Prostate gland (tissue), 2 donors: ENCODE data around the gene CXCR2. TPM values are rescaled to one million over a fixed set of nuclear protein-coding genes. Genes with fewer than 3 reads are reported as not detected.

Experiments used
- DNase-seq: peaks from one replicate; pipeline ENCODE4 v3.0.0-alpha.2; 2019; ENCODE audit warnings: low spot score
- H3K27ac ChIP-seq, 2 donors: fragments of 200-600 bp; sonication (generic); 2 replicates each; pipeline ENCODE4 v1.5.1; 2017 to 2019
- H3K27me3 ChIP-seq: fragments of 200-600 bp; sonication (generic); replicated peaks from 2 replicates; pipeline ENCODE4 v1.5.1; 2019; ENCODE audit not compliant: insufficient read depth
- H3K36me3 ChIP-seq, 2 donors: fragments of 200-600 bp; sonication (generic); 1 replicate in 1 of 2; 2 replicates in 1 of 2; pipeline versions ENCODE4 v1.5.1 to v1.8.1; 2017 to 2019
- H3K4me1 ChIP-seq: fragments of 200-600 bp; sonication (generic); replicated peaks from 2 replicates; pipeline ENCODE4 v1.5.1; 2019
- H3K4me3 ChIP-seq, 2 donors: fragments of 200-600 bp; sonication (generic); 2 replicates each; pipeline ENCODE4 v1.5.1; 2017 to 2019
- H3K9me3 ChIP-seq: fragments of 200-600 bp; sonication (generic); 2 replicates; pipeline ENCODE4 v1.5.1; 2017
- POLR2A ChIP-seq: fragments of 450-650 bp; IDR thresholded peaks from one replicate; pipeline ENCODE4 v1.6.1; 2016; ENCODE audit warnings: antibody characterized with exemption, mild to moderate bottlenecking
- POLR2AphosphoS5 ChIP-seq: sonication (generic); formaldehyde crosslinking; IDR thresholded peaks from one replicate; pipeline ENCODE4 v1.6.1; 2017; ENCODE audit warnings: antibody characterized with exemption
- WGBS: methylation state at CpG from one replicate; pipeline ENCODE4 v1.1.5; 2018; 5-methylcytosine and 5-hydroxymethylcytosine counted together
- intact Hi-C: fragments of 100-400 bp; cut with DNase I; formaldehyde crosslinking; loops from one replicate; pipeline ENCODE4 v1.14.2; 2022
- total RNA-seq, 2 donors: library from RNA; depleted of rRNA; stranded (reverse); fragments of >200 nt; gene quantifications; one replicate each; pipeline ENCODE4 v1.1.0, GENCODE V29; 2016
- TF ChIP-seq, protein P1 (sequence below), 4 experiments: fragments of 200-600 bp in 2 of 4; fragments of 450-650 bp in 2 of 4; sonication (generic) in 2 of 4; IDR thresholded peaks; 1 replicate in 3 of 4; 2 replicates in 1 of 4; pipeline ENCODE4 v1.5.1; 2016 to 2019; ENCODE audit warnings: antibody characterized with exemption in 4 of 4, mild to moderate bottlenecking in 2 of 4, moderate library complexity in 2 of 4

CXCR2 gene
- total RNA-seq, 2 donors from 2014 or later: 3.0 TPM; not detected in 1

DNA sequence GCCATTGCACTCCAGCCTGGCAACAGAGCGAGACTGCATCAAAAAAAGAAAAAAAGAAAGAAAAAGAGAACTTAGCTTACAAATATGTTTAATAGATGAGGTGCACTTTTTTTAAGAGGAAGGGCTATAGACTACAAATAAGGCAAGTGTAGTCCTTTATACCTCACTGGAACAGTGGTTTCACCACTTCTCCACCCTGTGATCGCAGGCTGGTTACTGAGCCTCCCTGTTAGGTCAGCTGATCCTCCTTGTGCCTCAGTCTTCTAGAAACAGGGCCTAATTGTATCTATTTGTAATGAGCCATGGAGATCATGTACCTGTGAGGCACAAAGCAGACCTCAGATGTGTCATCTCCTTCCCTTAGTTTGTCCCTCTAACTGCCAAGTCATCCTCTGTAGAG is 4.5 kb downstream of the CXCR2 start:
- 91% methylated on average over 2 of the region's 2 CpGs for WGBS
- H3K27me3 ChIP-seq: no peaks in the 10 kb centered on the region
- H3K4me3 ChIP-seq: no peak overlapping the region
- H3K9me3 ChIP-seq: no peaks in the 10 kb centered on the region
- intact Hi-C loops: no loop called here
- no peak for DNase-seq
- H3K36me3 ChIP-seq: no peaks in the 10 kb centered on the region
- H3K27ac ChIP-seq: no peak overlapping the region
- TF ChIP-seq, protein P1, sequence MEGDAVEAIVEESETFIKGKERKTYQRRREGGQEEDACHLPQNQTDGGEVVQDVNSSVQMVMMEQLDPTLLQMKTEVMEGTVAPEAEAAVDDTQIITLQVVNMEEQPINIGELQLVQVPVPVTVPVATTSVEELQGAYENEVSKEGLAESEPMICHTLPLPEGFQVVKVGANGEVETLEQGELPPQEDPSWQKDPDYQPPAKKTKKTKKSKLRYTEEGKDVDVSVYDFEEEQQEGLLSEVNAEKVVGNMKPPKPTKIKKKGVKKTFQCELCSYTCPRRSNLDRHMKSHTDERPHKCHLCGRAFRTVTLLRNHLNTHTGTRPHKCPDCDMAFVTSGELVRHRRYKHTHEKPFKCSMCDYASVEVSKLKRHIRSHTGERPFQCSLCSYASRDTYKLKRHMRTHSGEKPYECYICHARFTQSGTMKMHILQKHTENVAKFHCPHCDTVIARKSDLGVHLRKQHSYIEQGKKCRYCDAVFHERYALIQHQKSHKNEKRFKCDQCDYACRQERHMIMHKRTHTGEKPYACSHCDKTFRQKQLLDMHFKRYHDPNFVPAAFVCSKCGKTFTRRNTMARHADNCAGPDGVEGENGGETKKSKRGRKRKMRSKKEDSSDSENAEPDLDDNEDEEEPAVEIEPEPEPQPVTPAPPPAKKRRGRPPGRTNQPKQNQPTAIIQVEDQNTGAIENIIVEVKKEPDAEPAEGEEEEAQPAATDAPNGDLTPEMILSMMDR (IDR thresholded peaks at IDR 0.05): no peak
- TF ChIP-seq POLR2AphosphoS5 (no peak), POLR2A (no peak)
- no peaks in the 10 kb centered on the region for H3K4me1 ChIP-seq

DNA sequence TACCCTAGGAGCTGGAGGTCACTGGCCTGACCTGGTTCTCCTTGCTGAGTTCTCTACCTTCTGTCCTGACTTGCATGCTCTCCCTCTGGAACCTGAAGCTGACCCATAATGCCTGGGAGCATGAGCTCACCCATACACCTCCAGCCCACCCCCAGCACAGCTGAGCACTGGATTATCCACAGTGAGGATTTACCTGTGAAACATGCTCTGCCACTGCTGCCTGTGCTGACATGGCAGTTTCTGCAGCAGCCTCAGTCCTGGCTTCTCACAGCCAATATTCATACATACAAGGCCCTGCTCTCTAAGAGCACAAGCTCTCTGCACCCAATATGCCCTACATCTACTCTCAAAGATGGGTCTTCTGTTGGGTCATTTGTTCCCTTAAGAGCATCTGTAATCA is 5.0 kb downstream of the CXCR2 start:
- no peak overlapping the region for H3K27ac ChIP-seq
- TF ChIP-seq POLR2AphosphoS5 (no peak), POLR2A (no peak)
- TF ChIP-seq, protein P1 (IDR thresholded peaks at IDR 0.05): no peak
- H3K4me3 ChIP-seq: no peak overlapping the region
- no peak for DNase-seq
- no peaks in the 10 kb centered on the region for H3K27me3 ChIP-seq
- H3K4me1 ChIP-seq: no peaks in the 10 kb centered on the region
- H3K36me3 ChIP-seq: no peaks in the 10 kb centered on the region
- H3K9me3 ChIP-seq: no peaks in the 10 kb centered on the region
- intact Hi-C loops: no loop called here

DNA sequence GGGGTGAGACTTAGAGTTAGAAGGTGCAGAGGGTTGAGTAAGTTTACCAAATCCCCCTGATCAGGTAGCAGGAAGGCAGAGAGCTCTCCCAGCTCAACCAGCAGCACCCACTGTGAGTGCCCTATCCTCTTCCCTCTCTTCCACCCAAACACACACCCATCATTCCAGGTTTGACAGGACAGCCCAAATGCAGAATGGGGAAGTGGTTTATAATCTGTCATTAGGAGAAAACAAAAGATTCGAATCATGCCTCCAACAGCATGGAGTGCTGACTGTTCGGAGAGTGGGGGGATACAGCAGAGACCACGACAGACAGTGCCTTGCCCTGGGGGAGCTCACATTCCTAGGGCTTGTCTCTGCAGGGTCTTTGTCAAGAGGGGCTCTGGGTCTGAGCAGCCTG is 11.7 kb downstream of the CXCR2 start:
- H3K27ac ChIP-seq: no peak overlapping the region
- intact Hi-C loops: no loop called here
- TF ChIP-seq POLR2AphosphoS5 (no peak), POLR2A (no peak)
- TF ChIP-seq, protein P1 (IDR thresholded peaks at IDR 0.05): no peak
- no peaks in the 10 kb centered on the region for H3K36me3 ChIP-seq
- no peak for DNase-seq
- H3K4me3 ChIP-seq: no peak overlapping the region
- H3K27me3 ChIP-seq: no peaks in the 10 kb centered on the region
- H3K9me3 ChIP-seq: no peaks in the 10 kb centered on the region
- H3K4me1 ChIP-seq: no peaks in the 10 kb centered on the region
- 55% methylated on average over 3 of the region's 3 CpGs for WGBS

DNA sequence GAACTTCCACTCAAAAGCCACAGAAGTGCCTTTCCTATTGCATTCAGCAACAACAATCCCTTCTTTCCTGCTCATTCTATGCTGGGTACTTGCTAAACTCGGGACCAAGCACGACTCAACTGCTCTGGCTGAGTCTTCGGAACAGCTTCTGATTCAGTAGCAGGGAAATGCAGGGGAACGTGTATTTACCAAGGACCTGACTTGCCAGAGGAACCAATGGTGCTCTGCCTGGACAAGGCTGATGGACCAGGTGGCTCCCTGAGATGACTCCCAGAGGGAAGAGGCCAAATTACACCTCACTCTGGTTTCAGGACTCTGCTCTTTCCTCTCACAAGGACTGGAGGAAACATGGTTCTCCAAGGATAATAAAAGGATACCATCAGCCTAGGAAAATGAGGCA is 12.2 kb downstream of the CXCR2 start:
- H3K4me1 ChIP-seq: no peaks in the 10 kb centered on the region
- no peak overlapping the region for H3K4me3 ChIP-seq
- TF ChIP-seq, protein P1 (IDR thresholded peaks at IDR 0.05): no peak
- no peak for TF ChIP-seq POLR2AphosphoS5
- TF ChIP-seq POLR2A: no peak
- H3K9me3 ChIP-seq: no peaks in the 10 kb centered on the region
- 66% methylated on average over 4 of the region's 4 CpGs for WGBS
- intact Hi-C loops: no loop called here
- no peak for DNase-seq
- H3K36me3 ChIP-seq: no peaks in the 10 kb centered on the region
- H3K27me3 ChIP-seq: no peaks in the 10 kb centered on the region
- no peak overlapping the region for H3K27ac ChIP-seq

DNA sequence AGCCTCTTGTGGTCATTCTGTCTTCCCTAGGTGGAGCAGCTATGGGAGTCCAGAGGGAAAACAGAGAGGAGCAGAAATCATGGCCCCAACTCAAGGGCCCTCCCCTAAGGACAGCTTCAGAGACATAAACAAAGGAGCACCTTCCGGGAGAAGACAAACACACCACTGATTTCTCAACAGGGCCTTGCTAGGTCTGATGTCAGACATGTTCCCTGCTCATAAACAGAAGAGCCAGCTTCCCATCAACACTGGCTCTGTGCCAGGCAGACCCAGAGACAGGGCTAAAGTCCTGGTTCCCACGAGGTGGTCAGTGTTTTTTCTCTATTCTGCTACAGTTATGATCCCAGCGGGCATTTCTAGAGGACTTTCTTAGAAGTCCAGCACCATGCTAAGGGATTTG is 19.3 kb downstream of the CXCR2 start:
- intact Hi-C loops: no loop called here
- DNase-seq: no peak
- TF ChIP-seq POLR2A (no peak), POLR2AphosphoS5 (no peak)
- TF ChIP-seq, protein P1 (IDR thresholded peaks at IDR 0.05): no peak
- H3K4me3 ChIP-seq: no peak overlapping the region
- no peaks in the 10 kb centered on the region for H3K36me3 ChIP-seq
- H3K9me3 ChIP-seq: no peaks in the 10 kb centered on the region
- WGBS: 57% methylated on average over 3 of the region's 3 CpGs
- H3K4me1 ChIP-seq: no peaks in the 10 kb centered on the region
- H3K27me3 ChIP-seq: no peaks in the 10 kb centered on the region
- H3K27ac ChIP-seq: no peak overlapping the region
